HG03575 (cell line): Measurements from ENCODE around the gene SFTA2.
"Not testable (repeated sequence)": the region's sequence is repeated elsewhere in the genome, so short reads cannot be mapped to it uniquely, and the experiment has no call there.

Experiments
- ATAC-seq: cut with Tn5 transposase; IDR thresholded peaks from one replicate; pipeline ENCODE4 v1.9.1; 2021; ENCODE audit not compliant: unreplicated experiment, insufficient number of reproducible peaks, low FRiP score; ENCODE audit errors: extremely low read depth

Gene SFTA2

GRCh38 chr6:30947231-30947630 is 15.3 kb upstream of the SFTA2 start:
- no peak for ATAC-seq

GRCh38 chr6:30945281-30945680 is 13.3 kb upstream of the SFTA2 start:
- no peak for ATAC-seq

GRCh38 chr6:30944051-30944450 is 12.1 kb upstream of the SFTA2 start:
- ATAC-seq, result no peak

GRCh38 chr6:30942338-30943060 is 10.5 kb upstream of the SFTA2 start:
- no peak for ATAC-seq

- no peak for ATAC-seq
Measured at GRCh38 chr6:30940361-30940986, 8.5 kb upstream of the SFTA2 start, which contains the start of gene MUCL3. Gene MUCL3, plus strand, starts transcription at chr6:30940973. Its CDS starts 27 bp downstream, at chr6:30941000.

GRCh38 chr6:30939473-30939872 is 7.5 kb upstream of the SFTA2 start:
- ATAC-seq, result no peak

- no peak for ATAC-seq
Measured at GRCh38 chr6:30938730-30939129, 6.8 kb upstream of the SFTA2 start.

GRCh38 chr6:30937265-30937664 is 5.3 kb upstream of the SFTA2 start:
- no peak for ATAC-seq

GRCh38 chr6:30935018-30935417 is 3.0 kb upstream of the SFTA2 start:
- ATAC-seq, result no peak

GRCh38 chr6:30932665-30933365 is 845 bp upstream of the SFTA2 start:
- no peak for ATAC-seq

- ATAC-seq, result no peak
Measured at GRCh38 chr6:30931272-30931671, 698 bp downstream of the SFTA2 start.

GRCh38 chr6:30930506-30930905 is 1.5 kb downstream of the SFTA2 start:
- no peak for ATAC-seq

- no peak for ATAC-seq
Measured at GRCh38 chr6:30928677-30929076, 3.3 kb downstream of the SFTA2 start.

GRCh38 chr6:30927080-30927479 is 4.9 kb downstream of the SFTA2 start:
- ATAC-seq, result not testable (repeated sequence)

- no peak for ATAC-seq
Measured at GRCh38 chr6:30926644-30927043, 5.3 kb downstream of the SFTA2 start.

GRCh38 chr6:30924040-30924627 is 7.8 kb downstream of the SFTA2 start:
- ATAC-seq, result not testable (repeated sequence)

- ATAC-seq, result no peak
Measured at GRCh38 chr6:30922447-30922852, 9.5 kb downstream of the SFTA2 start.

- no peak for ATAC-seq
Measured at GRCh38 chr6:30918670-30919069, 13.3 kb downstream of the SFTA2 start.

GRCh38 chr6:30917487-30917886 is 14.5 kb downstream of the SFTA2 start:
- no peak for ATAC-seq

- no peak for ATAC-seq
Measured at GRCh38 chr6:30917041-30917440, 14.9 kb downstream of the SFTA2 start.
